ENCODE results near the gene TUBB4A. TPM values are rescaled to one million over a fixed set of nuclear protein-coding genes. Genes with fewer than 3 reads are reported as not detected.
"Not testable (repeated sequence)": the region's sequence is repeated elsewhere in the genome, so short reads cannot be mapped to it uniquely, and the experiment has no call there.

The TUBB4A gene
- total and polyA plus RNA-seq, 10 of the 15 experiments (the other 5 are each of a cell fraction or from before 2014, with no cell fraction given): 0.29 to 22.4 (median 3.8) TPM

DNA sequence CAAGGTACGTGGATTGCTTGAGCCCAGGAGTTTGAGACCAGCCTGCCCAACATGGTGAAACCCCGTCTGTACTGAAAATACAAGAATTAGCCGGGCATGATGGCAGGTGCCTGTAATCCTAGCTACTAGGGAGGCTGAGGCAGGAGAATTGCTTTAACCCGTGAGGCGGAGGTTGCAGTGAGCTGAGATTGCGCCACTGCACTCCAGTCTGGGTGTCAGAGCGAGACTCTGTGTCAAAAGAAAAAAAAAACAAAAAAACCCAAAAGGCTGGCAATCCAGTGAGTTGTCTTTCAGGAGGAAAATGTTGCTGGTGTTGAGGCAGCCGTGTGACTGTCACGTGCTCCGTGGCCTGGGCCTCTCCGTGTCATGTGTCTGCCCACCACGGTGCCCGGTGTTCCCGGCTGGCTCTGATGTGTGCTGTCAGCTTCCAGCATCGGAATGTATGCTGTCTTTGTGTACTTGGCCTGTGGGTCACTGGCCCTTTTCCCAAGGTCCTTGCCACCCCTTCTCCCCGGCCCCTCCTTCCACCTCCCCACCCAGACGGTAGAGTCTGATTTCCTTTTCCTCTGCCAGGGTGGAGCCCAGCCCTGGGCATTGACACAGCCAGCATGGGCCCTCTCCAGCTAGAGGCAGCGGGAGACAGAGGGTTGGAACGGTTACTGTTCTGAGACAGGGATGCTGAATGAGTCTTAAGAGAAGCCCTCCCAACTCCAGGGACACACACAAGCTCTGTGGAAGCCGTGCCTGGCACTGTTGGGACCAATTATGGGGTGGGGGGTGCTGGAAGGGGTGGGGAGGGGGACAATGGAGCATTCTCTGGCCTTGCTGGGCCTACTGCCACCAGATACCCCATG is 7.2 kb upstream of the TUBB4A start:
- Histone ChIP-seq H4K20me1 (ENCODE audit: control insufficient read depth, insufficient read depth) (no peaks in the 10 kb centered on the region), H2AFZ (ENCODE audit: control insufficient read depth, low read depth, low read length) (no peak overlapping the region), H3K4me1 (ENCODE audit: control insufficient read depth, insufficient read depth, low read length) (0 out of 2 replicates have a peak, but pooled peaks cover 3% of the 10 kb centered on the region), H3K36me3 (ENCODE audit: control insufficient read depth in 2 of 2, insufficient read depth in 2 of 2, low read length in 1 of 2) (no peaks in the 10 kb centered on the region), H3K9me3 (replicated peaks; ENCODE audit: control insufficient read depth, insufficient read depth, low read length) (no peaks in the 10 kb centered on the region), H3K4me3 (no peak overlapping the region), H3K9ac (ENCODE audit: control insufficient read depth, insufficient read depth, low read length) (no peak overlapping the region), H3K27me3 (replicated peaks in 1 of 2; ENCODE audit: control insufficient read depth in 2 of 2, insufficient read depth in 2 of 2, low read length in 1 of 2) (no peaks in the 10 kb centered on the region), H3K79me2 (ENCODE audit: control insufficient read depth, insufficient read depth, low read length) (no peaks in the 10 kb centered on the region), H3K4me2 (ENCODE audit: control insufficient read depth, insufficient read depth) (no peak overlapping the region), H3K27ac (ENCODE audit: control insufficient read depth, insufficient read depth) (no peak overlapping the region)
- DNase-seq (ENCODE audit: low read depth, low spot score): no peak
- FAIRE-seq: no peak
- ChIA-PET CTCF (no interaction called here), POLR2A (interaction anchor here (0.6 kb wide), 1 partner anchor 92 kb away, joined by 5 read pairs; no protein-coding TSS in a partner anchor), RAD21 (ENCODE audit: unreplicated experiment) (no interaction called here), SMC1A (ENCODE audit: uncharacterized antibody, unreplicated experiment) (no interaction called here)
- BruUV-seq (replicated peaks): no TSS peak
- TF ChIP-seq SUPT20H (IDR thresholded peaks at IDR 0.05; ENCODE audit: borderline replicate concordance, control insufficient read depth, low read depth, low read length): no peak
- ATAC-seq: no peak
- in situ Hi-C loops (cut with MboI) (no loop called here), intact Hi-C loops (cut with micrococcal nuclease; ENCODE audit: unreplicated experiment) (loop anchor here (5.0 to 10.0 kb wide), 3 partner anchors 115 to 382 kb away; partner anchors contain the start of gene GTF2F1)
- 75% methylated on average over 19 of the region's 20 CpGs for WGBS (ENCODE audit: insufficient coverage, insufficient replicate concordance, low lambda C conversion rate, missing lambda C conversion rate)

DNA sequence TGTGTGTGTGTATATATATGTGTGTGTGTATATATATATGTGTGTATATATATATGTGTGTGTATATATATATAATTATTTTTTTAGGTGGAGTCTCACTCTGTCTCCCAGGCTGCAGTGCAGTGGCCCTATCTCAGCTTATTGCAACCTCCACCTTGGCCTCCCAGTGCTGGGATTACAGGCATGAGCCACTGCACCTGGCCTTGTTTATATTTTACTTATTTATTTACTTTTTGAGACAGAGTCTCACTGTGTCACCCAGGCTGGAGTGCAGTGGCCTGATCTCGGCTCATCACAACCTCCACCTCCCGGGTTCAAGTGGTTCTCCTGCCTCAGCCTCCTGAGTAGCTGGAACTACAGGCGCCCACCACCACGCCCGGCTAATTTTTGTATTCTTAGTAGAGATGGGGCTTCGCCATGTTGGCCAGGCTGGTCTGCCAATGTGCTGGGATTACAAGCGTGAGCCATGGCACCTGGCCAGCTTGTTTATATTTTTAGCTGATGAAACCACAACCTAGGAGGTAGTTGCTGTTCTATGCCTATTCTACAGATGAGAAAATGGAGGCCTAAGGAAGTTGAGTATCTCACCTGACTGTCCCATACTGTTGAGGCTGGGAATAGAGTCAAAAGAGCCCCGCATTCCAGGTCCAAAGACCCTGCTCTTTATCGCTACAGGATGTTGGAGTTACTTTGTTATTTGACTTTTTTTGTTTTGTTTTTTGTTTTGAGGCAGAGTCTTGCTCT is 6.1 kb upstream of the TUBB4A start:
- RAD21 ChIA-PET (ENCODE audit: unreplicated experiment); BruUV-seq (replicated peaks); H3K27me3 ChIP-seq (replicated peaks in 1 of 2; ENCODE audit: control insufficient read depth in 2 of 2, insufficient read depth in 2 of 2, low read length in 1 of 2); H4K20me1 ChIP-seq (ENCODE audit: control insufficient read depth, insufficient read depth); H3K4me3 ChIP-seq; H3K9me3 ChIP-seq (replicated peaks; ENCODE audit: control insufficient read depth, insufficient read depth, low read length); ATAC-seq; in situ Hi-C loops (cut with MboI); H3K79me2 ChIP-seq (ENCODE audit: control insufficient read depth, insufficient read depth, low read length); DNase-seq (ENCODE audit: low read depth, low spot score); POLR2A ChIA-PET; H3K36me3 ChIP-seq (ENCODE audit: control insufficient read depth in 2 of 2, insufficient read depth in 2 of 2, low read length in 1 of 2); H3K27ac ChIP-seq (ENCODE audit: control insufficient read depth, insufficient read depth); FAIRE-seq; H3K4me2 ChIP-seq (ENCODE audit: control insufficient read depth, insufficient read depth); H3K9ac ChIP-seq (ENCODE audit: control insufficient read depth, insufficient read depth, low read length); H3K4me1 ChIP-seq (ENCODE audit: control insufficient read depth, insufficient read depth, low read length): not testable (repeated sequence)
- CTCF ChIA-PET: interaction anchor here (0.9 to 1.1 kb wide), 2 partner anchors 8 to 27 kb away, joined by 3 to 6 read pairs; partner anchors contain the start of gene DENND1C
- intact Hi-C loops (cut with micrococcal nuclease; ENCODE audit: unreplicated experiment): loop anchor here (5.0 to 10.0 kb wide), 3 partner anchors 113 to 381 kb away; partner anchors contain the start of gene GTF2F1
- WGBS (ENCODE audit: insufficient coverage, insufficient replicate concordance, low lambda C conversion rate, missing lambda C conversion rate): 64% methylated on average over 9 of the region's 9 CpGs
- SMC1A ChIA-PET (ENCODE audit: uncharacterized antibody, unreplicated experiment): interaction anchor here (0.9 to 1.3 kb wide), 2 partner anchors 49 to 87 kb away, joined by 3 read pairs; partner anchors contain the start of gene SLC25A23
- peak overlapping the region; percentile 12; the same call in 1 of the 2 replicates for H2AFZ ChIP-seq (ENCODE audit: control insufficient read depth, low read depth, low read length)

All from GM12878 (cell line).